Neural progenitor cell (in vitro differentiated cells): ENCODE measurements around the gene SBF2. TPM values are rescaled to one million over a fixed set of nuclear protein-coding genes. Genes with fewer than 3 reads are reported as not detected.

Experiments
- DNase-seq: peaks from one replicate; pipeline ENCODE4 v3.0.0-alpha.2; 2016; ENCODE audit warnings: low spot score
- H2AFZ ChIP-seq: fragments of 200-600 bp; sonication (generic); replicated peaks from 2 replicates; pipeline ENCODE4 v1.6.1; 2016; ENCODE audit warnings: antibody characterized with exemption
- H3F3A ChIP-seq: fragments of 200-600 bp; sonication (generic); 2 replicates; pipeline ENCODE4 v1.6.1; 2016; ENCODE audit warnings: antibody characterized with exemption, low read depth
- H3K27ac ChIP-seq: fragments of 200-600 bp; sonication (generic); 2 replicates; pipeline ENCODE4 v1.5.1; 2016; ENCODE audit warnings: mild to moderate bottlenecking
- H3K27me3 ChIP-seq: fragments of 200-600 bp; sonication (generic); 2 replicates; pipeline ENCODE4 v1.6.1; 2016; ENCODE audit warnings: mild to moderate bottlenecking, moderate library complexity
- H3K36me3 ChIP-seq: fragments of 200-600 bp; sonication (generic); 2 replicates; pipeline ENCODE4 v1.5.1; 2016
- H3K4me1 ChIP-seq: fragments of 200-600 bp; sonication (generic); 2 replicates; pipeline ENCODE4 v1.6.1; 2016; ENCODE audit warnings: mixed run types
- H3K4me2 ChIP-seq: fragments of 200-600 bp; sonication (generic); 2 replicates; pipeline ENCODE4 v1.6.1; 2016
- H3K4me3 ChIP-seq: fragments of 200-600 bp; sonication (generic); 2 replicates; pipeline ENCODE4 v1.5.1; 2016
- H3K79me2 ChIP-seq: fragments of 200-600 bp; sonication (generic); 2 replicates; pipeline ENCODE4 v1.6.1; 2016; ENCODE audit warnings: low read depth
- H3K9ac ChIP-seq: fragments of 200-600 bp; sonication (generic); 2 replicates; pipeline ENCODE4 v1.6.1; 2016
- H3K9me3 ChIP-seq: fragments of 200-600 bp; sonication (generic); 2 replicates; pipeline ENCODE4 v1.5.1; 2016; ENCODE audit warnings: low read depth
- H4K20me1 ChIP-seq: fragments of 200-600 bp; sonication (generic); 2 replicates; pipeline ENCODE4 v1.6.1; 2016; ENCODE audit warnings: low read depth
- H3K27ac Mint-ChIP-seq: 3 replicates; pipeline ENCODE4 v1.8.0; 2021; ENCODE audit warnings: mixed read lengths
- H3K27me3 Mint-ChIP-seq: 2 replicates; pipeline ENCODE4 v1.8.0; 2022; ENCODE audit warnings: low read depth, mild to moderate bottlenecking, inconsistent platforms, moderate library complexity, mixed read lengths; ENCODE audit not compliant: insufficient read depth
- H3K36me3 Mint-ChIP-seq: 3 replicates; pipeline ENCODE4 v1.8.0; 2021; ENCODE audit warnings: mixed read lengths
- H3K4me1 Mint-ChIP-seq: 3 replicates; pipeline ENCODE4 v1.8.0; 2021; ENCODE audit warnings: mixed read lengths
- H3K4me3 Mint-ChIP-seq: 3 replicates; pipeline ENCODE4 v1.8.0; 2021; ENCODE audit warnings: mild to moderate bottlenecking, moderate library complexity, mixed read lengths
- H3K9me3 Mint-ChIP-seq: 3 replicates; pipeline ENCODE4 v1.8.0; 2020; ENCODE audit warnings: mixed read lengths
- EZH2 ChIP-seq: fragments of 200-600 bp; sonication (generic); IDR thresholded peaks from 2 replicates; pipeline ENCODE4 v1.6.1; 2017; ENCODE audit warnings: antibody characterized with exemption, mild to moderate bottlenecking, moderate library complexity
- EZH2phosphoT487 ChIP-seq: fragments of 200-600 bp; sonication (generic); IDR thresholded peaks from 2 replicates; pipeline ENCODE4 v1.6.1; 2017; ENCODE audit warnings: antibody characterized with exemption
- total RNA-seq: library from RNA; depleted of rRNA; stranded (reverse); fragments of >200 nt; gene quantifications from 2 replicates; pipeline ENCODE4 v1.2.3, GENCODE V29; 2015; ENCODE audit warnings: low replicate concordance
- TF ChIP-seq, protein P1 (sequence below): fragments of 200-600 bp; sonication (generic); IDR thresholded peaks from 2 replicates; pipeline ENCODE4 v1.5.1; 2017; ENCODE audit warnings: antibody characterized with exemption, mild to moderate bottlenecking

The SBF2 gene
- total RNA-seq, 1 donor from 2014 or later = 48.2 TPM

DNA sequence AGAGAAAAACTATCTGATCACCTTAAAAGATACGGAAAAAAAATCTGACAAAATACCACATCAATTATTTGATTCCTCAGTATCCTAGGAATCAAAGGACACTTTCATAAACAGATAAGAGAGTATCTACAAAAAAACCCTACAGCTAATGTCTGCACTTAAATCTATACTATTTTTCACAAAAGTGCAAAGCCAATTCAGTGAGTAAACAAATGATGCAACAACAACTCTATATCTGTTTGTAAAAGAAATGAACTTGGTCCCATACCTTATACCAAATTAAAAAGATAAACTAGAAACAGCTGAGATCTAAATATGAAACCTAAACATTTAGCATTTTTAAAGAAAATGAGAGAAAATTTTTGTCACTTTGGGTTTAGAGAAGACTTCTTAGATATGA lies 366.3 kb downstream of the SBF2 start:
- Mint-ChIP-seq H3K27me3 (no peaks in the 10 kb centered on the region), H3K27ac (no peak overlapping the region), H3K4me1 (peaks cover 13% of the 10 kb centered on the region), H3K36me3 (peaks cover 14% of the 10 kb centered on the region), H3K9me3 (peaks cover 3% of the 10 kb centered on the region), H3K4me3 (no peak overlapping the region)
- TF ChIP-seq, protein P1, sequence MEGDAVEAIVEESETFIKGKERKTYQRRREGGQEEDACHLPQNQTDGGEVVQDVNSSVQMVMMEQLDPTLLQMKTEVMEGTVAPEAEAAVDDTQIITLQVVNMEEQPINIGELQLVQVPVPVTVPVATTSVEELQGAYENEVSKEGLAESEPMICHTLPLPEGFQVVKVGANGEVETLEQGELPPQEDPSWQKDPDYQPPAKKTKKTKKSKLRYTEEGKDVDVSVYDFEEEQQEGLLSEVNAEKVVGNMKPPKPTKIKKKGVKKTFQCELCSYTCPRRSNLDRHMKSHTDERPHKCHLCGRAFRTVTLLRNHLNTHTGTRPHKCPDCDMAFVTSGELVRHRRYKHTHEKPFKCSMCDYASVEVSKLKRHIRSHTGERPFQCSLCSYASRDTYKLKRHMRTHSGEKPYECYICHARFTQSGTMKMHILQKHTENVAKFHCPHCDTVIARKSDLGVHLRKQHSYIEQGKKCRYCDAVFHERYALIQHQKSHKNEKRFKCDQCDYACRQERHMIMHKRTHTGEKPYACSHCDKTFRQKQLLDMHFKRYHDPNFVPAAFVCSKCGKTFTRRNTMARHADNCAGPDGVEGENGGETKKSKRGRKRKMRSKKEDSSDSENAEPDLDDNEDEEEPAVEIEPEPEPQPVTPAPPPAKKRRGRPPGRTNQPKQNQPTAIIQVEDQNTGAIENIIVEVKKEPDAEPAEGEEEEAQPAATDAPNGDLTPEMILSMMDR = no peak
- no peak for TF ChIP-seq EZH2
- no peak for TF ChIP-seq EZH2phosphoT487
- Histone ChIP-seq H3K4me1 (peaks cover 14% of the 10 kb centered on the region), H3K27ac (no peak overlapping the region), H3K27me3 (no peaks in the 10 kb centered on the region), H3K4me3 (no peak overlapping the region), H3K4me2 (no peak overlapping the region), H3K9me3 (no peaks in the 10 kb centered on the region), H2AFZ (no peak overlapping the region), H4K20me1 (no peaks in the 10 kb centered on the region), H3F3A (peaks cover 16% of the 10 kb centered on the region), H3K9ac (no peak overlapping the region), H3K79me2 (no peaks in the 10 kb centered on the region), H3K36me3 (no peaks in the 10 kb centered on the region)
- DNase-seq = no peak

DNA sequence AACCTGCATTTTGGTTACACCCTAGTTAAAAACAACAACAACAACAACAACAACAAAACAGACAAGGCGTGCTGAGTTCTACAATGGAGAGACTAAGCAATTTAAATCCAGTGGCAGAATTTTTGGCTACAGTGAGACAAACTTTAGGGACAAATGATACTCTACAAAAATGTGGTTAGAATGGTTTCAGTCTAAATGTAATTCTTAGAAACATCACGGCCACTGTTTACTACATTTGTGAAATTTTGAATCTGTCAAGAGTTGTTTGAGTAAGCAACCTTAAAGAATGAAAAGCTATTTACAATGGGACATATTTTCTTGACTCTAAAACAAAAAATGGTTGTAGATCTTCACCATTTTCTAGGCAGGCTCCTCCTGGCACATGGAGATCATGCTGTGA lies 370.7 kb downstream of the SBF2 start:
- no peak for TF ChIP-seq EZH2phosphoT487
- TF ChIP-seq, protein P1 = no peak
- no peak for TF ChIP-seq EZH2
- Histone ChIP-seq H3F3A (peaks cover 21% of the 10 kb centered on the region), H3K9me3 (no peaks in the 10 kb centered on the region), H3K36me3 (no peaks in the 10 kb centered on the region), H4K20me1 (no peaks in the 10 kb centered on the region), H3K4me3 (peak overlapping the region; percentile 20), H3K79me2 (no peaks in the 10 kb centered on the region), H3K4me2 (peak overlapping the region; percentile 75), H2AFZ (peak overlapping the region; percentile 95), H3K27me3 (no peaks in the 10 kb centered on the region), H3K4me1 (peaks cover 17% of the 10 kb centered on the region), H3K9ac (no peak overlapping the region), H3K27ac (peak overlapping the region; percentile 85)
- no peak for DNase-seq
- Mint-ChIP-seq H3K4me3 (no peak overlapping the region), H3K27ac (no peak overlapping the region), H3K4me1 (peaks cover 16% of the 10 kb centered on the region), H3K36me3 (peaks cover 2% of the 10 kb centered on the region), H3K27me3 (no peaks in the 10 kb centered on the region), H3K9me3 (no peaks in the 10 kb centered on the region)

DNA sequence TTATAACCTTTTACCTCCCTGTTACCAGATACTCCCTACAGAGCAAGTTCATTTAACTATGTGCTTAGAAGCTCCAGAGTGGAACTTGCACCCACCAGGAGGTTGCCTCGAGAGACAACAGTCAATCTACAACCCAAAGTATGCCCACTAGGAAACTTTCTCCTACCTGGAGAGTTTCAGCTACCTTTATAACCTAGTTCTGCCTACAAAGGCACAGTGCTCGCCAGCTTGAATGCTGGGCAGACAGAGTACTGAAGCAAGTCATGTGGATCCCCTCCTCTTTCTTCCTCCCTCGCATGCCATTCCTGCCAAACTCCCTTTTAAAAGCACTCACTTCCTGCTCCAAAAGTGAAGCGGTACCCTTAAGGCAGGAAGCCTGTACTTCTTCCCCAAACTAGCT lies 371.2 kb downstream of the SBF2 start:
- H3K9me3 ChIP-seq = no peaks in the 10 kb centered on the region
- H3K4me1 Mint-ChIP-seq = peaks cover 16% of the 10 kb centered on the region
- no peaks in the 10 kb centered on the region for H3K9me3 Mint-ChIP-seq
- H3K9ac ChIP-seq = no peak overlapping the region
- TF ChIP-seq EZH2 = no peak
- TF ChIP-seq, protein P1 = no peak
- no peak overlapping the region for H3K27ac Mint-ChIP-seq
- peaks cover 2% of the 10 kb centered on the region for H3K36me3 Mint-ChIP-seq
- H3F3A ChIP-seq = peaks cover 21% of the 10 kb centered on the region
- H3K36me3 ChIP-seq = no peaks in the 10 kb centered on the region
- DNase-seq = peak; percentile 41
- H3K79me2 ChIP-seq = no peaks in the 10 kb centered on the region
- H3K4me3 ChIP-seq = peak overlapping the region; percentile 20
- peak overlapping the region; percentile 95 for H2AFZ ChIP-seq
- no peak overlapping the region for H3K4me3 Mint-ChIP-seq
- H3K4me2 ChIP-seq = peak overlapping the region; percentile 75
- H3K27ac ChIP-seq = peak overlapping the region; percentile 85
- H4K20me1 ChIP-seq = no peaks in the 10 kb centered on the region
- no peaks in the 10 kb centered on the region for H3K27me3 ChIP-seq
- H3K27me3 Mint-ChIP-seq = no peaks in the 10 kb centered on the region
- peaks cover 17% of the 10 kb centered on the region for H3K4me1 ChIP-seq

DNA sequence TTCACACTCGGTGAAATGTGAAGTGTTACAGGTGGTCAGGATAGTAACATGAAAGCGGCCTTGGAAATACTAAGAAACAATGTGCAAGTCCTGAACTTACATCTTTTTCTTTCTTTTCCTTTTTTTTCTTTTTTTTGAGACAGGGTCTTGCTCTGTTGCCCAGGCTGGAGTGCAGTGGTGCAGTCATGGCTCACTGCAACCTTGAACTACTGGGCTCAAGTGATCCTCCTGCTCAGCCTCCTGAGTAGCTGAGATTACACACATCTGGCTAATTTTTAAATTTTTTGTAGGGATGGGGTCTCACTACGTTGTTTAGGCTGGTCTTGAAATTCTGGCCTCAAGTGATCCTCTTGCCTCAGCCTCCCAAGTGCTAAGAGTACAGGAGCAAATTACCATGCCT lies 377.5 kb downstream of the SBF2 start:
- no peaks in the 10 kb centered on the region for H3K27me3 Mint-ChIP-seq
- H3K36me3 Mint-ChIP-seq = peaks cover 2% of the 10 kb centered on the region
- no peaks in the 10 kb centered on the region for H3K9me3 Mint-ChIP-seq
- no peaks in the 10 kb centered on the region for H3K27me3 ChIP-seq
- no peaks in the 10 kb centered on the region for H3K4me1 ChIP-seq
- no peaks in the 10 kb centered on the region for H3K36me3 ChIP-seq
- no peak for DNase-seq
- no peak overlapping the region for H2AFZ ChIP-seq
- no peaks in the 10 kb centered on the region for H3F3A ChIP-seq
- no peak overlapping the region for H3K27ac Mint-ChIP-seq
- no peak overlapping the region for H3K27ac ChIP-seq
- no peak overlapping the region for H3K4me3 Mint-ChIP-seq
- no peak overlapping the region for H3K4me3 ChIP-seq
- H3K4me2 ChIP-seq = no peak overlapping the region
- no peaks in the 10 kb centered on the region for H3K4me1 Mint-ChIP-seq
- no peaks in the 10 kb centered on the region for H3K9me3 ChIP-seq
- TF ChIP-seq EZH2phosphoT487 (no peak), EZH2 (no peak)
- TF ChIP-seq, protein P1 = no peak
- H3K9ac ChIP-seq = no peak overlapping the region
- no peaks in the 10 kb centered on the region for H3K79me2 ChIP-seq
- no peaks in the 10 kb centered on the region for H4K20me1 ChIP-seq
